GM15510 (cell line): ENCODE results near the gene TENM4.

ENCODE experiments used
- POLR2A ChIP-seq: IDR thresholded peaks from 3 replicates; pipeline ENCODE4 v1.6.1; 2011; ENCODE audit warnings: borderline replicate concordance; ENCODE audit not compliant: insufficient read length; ENCODE audit errors: extremely low read depth

The TENM4 gene

DNA sequence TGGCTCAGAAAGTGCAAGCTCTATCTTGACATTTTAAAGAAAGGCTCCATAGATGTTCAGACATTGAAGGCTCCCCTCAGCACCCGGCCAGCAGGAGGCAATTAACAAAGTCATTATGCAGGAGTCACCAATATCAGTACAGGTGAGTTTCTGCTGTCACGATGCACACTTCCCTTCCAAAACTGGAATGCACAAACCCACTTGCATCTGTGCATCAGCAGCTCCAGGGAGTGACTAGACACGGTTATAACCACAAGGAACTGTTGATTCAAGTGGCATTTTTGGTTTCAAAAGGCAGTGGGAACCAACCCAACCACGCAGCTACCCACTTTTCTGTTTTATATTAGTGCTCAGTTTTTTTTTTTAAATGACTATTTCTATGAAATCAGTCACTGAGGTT is 572.3 kb downstream of the TENM4 start:
- TF ChIP-seq POLR2A = no peak

DNA sequence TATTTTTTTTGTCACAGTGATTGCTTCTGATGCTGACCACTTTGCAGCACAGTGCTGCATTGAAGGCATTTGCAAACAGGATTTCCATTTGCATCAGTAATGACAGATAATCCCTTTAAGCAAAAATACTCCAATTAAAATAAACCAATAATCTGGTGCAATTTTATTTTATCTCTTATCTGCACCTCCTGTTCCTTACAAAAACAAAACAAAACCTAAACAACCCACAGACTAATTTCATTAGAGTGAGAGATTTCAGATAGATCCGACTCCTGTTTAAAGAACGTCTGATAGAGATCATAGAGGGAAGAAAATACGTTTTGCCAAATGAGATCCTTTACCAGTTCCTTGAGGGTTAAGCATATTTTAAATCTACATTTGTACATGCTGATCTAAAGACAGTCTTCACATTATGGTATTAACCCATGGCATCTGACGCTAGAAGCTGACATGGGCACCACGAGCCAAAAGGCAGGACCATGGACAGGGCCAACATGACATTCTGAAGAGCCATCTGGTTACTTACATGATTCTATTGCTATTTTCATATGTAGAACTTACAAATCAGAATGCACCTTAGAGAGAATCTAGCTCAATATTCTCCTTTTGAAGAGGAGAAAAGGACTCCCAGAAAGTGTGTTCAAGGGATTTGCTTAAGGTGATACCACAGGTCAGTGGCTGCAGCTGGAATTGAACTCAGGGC is 580.0 kb downstream of the TENM4 start:
- no peak for TF ChIP-seq POLR2A

DNA sequence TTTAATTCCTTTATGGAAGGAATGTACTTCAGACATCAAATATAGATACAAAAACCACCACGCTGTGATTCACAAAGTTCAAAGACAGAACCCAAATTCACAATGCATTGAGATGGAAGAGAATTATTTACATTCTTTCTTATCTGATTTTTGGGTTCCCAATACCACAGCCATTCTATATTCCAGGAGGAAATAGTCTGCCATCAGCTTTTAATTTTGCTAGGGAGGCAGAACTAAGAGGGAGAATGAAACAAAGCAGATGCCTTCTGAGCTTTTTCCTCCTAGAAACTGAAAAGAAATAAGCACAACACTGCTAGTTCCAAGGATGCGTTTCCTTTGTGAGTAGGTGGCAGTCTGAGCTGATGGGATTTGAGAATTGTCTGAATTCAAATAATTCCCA is 583.1 kb downstream of the TENM4 start:
- TF ChIP-seq POLR2A = no peak

DNA sequence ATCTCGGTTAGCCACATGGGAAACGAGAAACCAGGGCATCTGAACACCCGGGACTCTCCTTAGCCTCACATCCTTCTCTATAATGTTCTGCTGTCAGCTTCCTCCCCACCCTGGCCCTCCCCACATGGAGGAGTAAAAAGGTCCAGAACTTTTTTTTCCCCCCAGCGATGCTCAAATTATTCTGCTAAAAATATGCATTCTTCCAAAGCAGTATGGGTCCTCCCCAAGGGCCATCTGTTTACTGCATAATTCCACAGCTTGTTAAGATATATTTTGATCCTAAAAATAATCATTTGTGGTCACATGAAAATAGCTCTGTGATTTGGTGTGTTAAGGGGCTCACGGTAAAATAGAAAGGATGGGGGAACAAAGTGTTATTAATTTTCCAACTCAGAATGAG is 584.6 kb downstream of the TENM4 start:
- no peak for TF ChIP-seq POLR2A

DNA sequence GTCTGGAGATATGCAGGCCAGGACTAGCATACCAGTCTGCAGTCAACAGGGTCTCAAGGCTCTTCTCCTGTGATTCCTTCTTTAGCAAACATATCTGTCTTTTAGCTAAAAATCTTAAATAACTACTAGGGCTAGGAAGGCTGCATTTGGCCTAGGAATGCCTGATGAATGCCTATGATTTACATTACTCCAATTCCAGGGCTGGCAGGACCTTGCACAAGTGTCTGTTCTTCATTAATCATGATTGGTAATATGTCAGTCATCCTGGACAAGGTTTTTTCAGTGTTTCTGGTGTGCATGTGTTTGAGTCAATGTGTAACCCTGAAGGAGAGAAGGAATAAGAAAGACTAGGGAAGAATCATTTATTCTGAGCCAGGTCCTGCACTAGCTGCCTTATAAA is 585.7 kb downstream of the TENM4 start:
- no peak for TF ChIP-seq POLR2A

DNA sequence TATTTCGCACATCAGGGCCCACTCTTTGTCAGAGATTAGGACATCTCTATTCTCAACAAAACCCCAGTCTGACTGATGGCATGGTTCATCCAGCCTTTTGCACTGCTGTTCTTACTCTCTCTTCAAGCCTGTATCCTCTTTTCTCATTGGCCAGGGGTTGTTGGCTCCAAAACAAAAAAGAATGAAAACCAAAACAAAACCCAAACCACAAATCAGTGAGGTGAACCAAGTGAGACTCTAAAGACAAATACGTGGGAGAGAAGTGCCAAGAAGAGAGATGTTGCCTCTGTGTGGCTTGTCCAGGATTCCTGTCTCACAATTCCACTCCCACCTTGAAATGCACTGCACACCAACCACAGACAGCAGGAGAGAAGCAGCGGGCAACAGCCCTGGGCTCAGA is 587.3 kb downstream of the TENM4 start:
- TF ChIP-seq POLR2A = no peak

DNA sequence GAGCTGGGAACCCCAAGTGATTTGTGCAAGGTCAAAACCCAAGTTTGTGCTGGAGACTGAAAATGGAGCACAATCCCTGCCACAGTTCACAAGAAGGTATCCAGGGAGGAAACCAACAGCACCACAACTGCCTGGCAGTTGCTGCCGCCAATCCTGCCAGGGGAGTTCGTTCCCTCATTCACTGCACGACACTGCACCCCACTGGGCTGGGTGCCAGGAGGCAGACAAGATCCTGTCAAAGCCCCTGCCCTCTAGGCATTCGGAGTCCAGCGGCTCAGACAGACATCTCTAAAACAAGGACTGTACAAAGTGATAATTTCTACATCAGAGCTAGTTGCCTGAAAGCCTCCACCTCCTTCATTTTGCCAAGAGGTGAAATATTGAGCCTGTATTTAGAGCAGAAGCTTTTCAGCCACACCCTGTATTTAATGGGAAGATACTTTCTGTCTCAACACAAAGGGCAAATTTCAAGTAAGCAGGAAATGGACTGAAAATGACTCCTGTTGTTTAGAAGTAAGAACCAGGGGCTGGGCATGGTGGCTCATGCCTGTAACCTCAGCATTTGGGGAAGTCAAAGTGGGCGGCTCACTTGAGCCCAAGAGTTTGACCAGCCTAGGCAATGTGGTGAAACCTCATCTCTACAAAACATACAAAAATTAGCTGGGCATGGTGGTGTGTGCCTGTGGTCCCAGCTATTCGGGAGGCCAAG is 588.8 kb downstream of the TENM4 start:
- TF ChIP-seq POLR2A = no peak

DNA sequence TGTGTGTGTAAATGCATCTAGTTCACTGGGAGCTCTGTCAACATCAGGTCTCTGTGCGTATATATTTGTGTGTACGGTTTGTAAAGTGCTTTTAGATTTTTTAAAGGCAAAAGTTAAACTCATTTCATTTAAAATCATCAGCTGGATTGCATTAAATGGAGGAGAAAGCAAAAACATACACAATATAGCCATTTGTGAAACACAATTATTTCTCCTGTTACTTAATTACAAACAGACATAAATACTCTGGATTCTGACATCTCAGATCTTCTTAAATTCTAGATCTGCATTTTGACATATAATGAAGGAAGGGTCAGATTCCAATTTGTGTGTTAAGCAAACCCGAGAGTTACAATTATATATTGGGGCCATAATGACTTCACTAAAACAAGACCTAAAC is 590.8 kb downstream of the TENM4 start:
- TF ChIP-seq POLR2A = no peak

DNA sequence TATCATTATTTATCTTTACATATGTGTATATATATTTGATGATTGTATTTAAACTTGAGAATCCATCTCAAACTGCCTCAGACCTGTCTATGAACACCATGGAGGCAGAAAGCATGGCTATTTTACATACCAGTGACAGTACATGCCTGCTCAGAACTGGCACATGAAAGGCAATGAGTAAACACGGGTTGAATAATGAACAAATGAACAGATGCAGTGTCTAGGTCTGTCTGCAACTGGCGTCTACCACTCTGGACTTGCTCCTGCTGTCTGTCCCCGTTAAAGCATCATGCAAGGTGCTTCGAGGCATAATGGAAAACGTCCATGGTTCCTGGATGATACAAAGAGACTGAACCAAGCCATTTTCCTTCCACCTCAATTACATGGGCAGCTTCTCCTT is 594.6 kb downstream of the TENM4 start:
- TF ChIP-seq POLR2A = no peak

DNA sequence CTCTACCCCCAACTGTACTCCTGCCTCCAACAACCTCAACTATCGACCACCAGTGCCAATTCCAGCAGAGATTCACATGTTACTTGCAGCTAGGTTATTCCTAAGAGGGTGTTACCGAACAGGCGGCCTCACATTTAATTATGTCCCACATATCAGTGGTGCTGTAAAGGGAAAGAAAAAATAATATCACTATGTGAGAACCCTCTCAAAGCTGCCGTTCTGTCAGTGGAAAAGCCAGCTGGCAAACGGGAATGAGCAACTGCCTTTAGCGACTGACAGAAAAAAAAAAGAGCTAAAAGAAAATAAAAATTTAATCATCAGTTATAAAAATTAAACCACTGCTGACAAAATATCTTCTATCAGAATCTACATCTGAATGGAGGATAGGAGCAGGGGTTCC is 595.3 kb downstream of the TENM4 start:
- TF ChIP-seq POLR2A = no peak

DNA sequence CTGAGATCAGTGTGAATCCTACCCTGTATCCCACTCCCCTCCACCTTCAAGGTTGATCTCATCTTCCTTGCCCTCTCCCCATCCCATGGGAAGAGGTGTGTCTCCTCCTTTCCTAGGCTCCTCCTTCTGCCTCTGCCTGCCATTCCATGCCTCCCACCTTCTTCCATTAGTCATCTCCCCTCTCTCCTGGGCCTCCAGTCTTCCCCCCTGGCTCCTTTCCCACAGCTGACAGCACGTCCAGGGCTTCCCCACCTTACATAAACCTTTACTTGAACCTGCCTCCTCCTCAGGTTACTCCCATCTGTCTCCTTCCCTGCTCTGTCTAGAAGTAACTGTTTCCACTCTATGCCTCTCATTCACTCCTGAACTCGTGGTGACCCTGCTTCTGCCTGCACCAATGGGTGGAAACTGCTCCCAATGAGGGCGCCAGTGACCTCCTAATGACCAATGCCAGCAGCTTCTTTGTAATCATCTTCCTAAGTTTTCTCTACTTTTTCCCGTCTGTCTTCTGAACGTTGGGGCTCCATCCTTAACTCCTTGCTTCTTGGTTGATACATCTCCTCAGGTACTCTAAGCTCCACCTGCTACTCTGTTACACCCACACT is 599.3 kb downstream of the TENM4 start:
- TF ChIP-seq POLR2A = no peak

DNA sequence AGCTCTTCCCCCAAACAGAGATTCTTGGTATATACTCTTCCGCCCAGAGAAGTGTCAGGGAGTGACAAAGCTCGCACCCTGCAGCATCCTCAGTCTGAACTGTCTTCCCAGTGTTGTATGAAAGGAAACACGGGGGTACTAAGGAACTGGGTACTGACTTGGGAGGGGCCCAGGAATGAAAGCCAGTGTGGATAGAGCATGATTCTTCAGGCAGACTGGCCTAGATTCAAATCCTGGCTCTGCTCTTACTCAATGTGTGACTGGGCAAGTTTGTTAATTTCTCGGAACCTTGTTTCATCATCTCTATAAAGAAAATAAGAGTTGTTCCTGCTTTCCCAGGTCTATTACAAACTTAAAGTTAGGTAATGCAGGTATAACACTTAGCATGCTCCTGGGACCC is 600.2 kb downstream of the TENM4 start:
- TF ChIP-seq POLR2A = no peak

DNA sequence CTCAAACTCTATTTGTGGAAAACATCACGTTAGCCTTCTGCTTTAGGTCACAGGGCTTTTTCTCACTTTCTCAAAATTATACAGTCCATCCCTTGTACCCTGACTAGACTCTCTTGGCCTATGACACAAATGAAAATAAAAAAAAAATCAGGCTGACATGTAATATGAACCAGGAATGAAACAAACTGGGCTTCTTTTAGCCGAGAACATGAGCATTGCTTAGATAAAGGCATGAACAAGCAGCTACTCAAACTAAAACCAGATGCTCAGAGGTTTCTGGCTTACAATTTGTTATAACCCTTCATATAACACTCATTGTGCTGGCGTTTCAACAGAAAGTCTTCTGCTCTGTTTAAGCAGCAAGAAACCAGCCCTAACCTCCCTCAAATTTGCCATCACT is 600.6 kb downstream of the TENM4 start:
- no peak for TF ChIP-seq POLR2A

DNA sequence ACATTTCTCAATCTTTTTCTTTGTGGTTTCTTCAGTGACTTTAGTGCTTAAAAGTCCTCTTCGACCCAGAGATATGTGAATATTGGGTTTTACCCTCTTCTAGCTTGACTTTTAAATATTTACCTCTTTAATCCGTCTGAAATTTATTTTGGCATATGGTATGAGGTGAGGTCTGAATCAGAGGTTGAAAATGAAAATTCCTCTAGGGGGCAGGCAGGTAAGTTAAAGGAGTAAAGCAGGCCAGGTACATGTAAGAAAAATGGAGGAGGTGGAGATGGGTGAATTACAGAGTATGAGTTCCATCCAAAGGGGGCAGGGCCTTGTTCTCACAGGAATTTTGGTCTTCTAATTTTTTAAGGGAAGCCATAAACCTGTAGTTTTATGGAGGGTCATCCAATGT is 602.4 kb downstream of the TENM4 start:
- TF ChIP-seq POLR2A = no peak

DNA sequence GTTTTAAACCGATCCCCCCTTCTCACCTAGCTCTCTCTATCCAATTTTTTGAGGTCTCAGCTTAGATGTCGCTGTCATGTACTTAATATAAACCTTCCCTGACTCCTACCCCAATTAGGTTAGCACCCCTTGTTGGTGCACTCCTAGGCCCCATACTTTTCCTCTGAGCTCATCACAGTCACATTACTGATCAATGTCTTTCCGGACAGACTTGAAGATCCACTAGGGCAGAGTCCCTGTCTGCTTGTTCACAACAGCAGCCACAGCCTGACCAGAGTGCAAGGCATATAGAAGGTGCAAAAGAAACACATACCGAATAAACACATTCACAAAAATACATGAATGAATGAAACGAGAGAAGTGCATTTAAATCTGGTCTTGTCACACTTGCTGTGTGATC is 605.2 kb downstream of the TENM4 start:
- TF ChIP-seq POLR2A = no peak

DNA sequence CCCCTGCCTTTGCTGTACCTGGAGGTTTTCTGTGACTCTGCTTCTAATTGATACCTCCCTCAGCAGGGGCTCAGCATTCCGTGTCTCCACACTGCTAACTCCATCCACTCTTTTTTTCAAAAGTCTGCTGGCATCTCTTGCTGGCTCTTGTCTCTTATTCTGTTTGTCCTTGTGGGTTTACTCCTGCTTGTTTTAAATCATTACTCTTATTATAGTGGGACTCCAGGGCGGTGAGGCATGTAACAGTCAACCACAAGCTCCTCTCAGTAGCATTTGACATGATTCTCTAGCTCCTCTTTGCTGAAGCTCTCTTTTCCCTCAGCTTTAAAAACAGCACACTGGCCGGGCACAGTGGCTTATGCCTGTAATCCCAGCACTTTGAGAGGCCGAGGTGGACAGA is 605.9 kb downstream of the TENM4 start:
- no peak for TF ChIP-seq POLR2A
